HG02884 (cell line): ENCODE measurements around the gene MATCAP1.

Experiments used
- ATAC-seq: cut with Tn5 transposase; IDR thresholded peaks from one replicate; pipeline ENCODE4 v1.9.1; 2021; ENCODE audit warnings: mild to moderate bottlenecking, moderate library complexity; ENCODE audit not compliant: unreplicated experiment

Gene MATCAP1

DNA sequence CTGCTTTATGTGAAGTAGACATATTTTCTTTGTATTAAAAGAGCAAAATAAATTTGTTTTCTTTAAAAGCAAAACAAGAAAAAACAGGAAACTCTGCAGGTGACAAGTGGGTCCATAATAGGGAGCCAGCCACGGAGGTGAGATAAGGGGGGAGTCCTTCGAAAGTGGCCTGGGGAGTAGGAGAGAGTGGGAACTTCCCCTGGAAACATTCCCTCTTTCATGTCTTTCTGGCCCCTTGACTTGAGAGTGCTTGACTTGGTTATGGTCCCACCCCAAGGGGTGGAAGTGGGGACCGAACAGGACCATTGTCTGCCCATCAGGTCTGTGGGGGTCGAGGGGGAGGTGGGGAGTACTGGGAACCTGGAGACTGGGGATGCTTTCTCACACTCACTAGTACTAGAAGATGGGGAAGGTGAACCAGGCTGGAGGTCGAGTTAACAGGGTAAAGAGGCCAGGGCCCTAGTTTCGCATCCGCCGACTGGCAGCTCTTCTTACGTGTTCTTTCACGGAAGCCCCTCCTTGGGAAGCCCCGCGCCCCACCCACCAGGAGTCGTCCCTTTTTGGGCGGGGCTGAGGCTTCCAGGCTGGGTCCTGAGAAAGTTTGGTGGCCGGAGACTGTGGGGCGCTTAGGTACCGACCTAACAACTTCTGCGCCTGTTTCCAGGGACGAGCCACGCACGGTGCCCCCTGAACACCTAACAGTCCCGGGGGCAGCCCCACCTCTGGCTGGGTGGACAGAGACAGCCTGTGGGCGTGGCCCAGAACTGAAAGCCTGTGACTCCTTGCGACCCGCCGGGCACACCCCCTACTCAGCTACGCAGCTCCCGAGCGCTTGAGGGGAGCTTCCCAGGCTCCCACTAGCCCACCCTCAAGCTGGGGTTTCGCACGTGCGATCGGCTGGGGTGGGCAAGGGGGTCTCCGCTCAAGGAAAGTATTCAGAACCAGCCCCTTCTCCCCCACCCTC, 24.8 kb downstream of the MATCAP1 start:
- peak; percentile 28 for ATAC-seq

DNA sequence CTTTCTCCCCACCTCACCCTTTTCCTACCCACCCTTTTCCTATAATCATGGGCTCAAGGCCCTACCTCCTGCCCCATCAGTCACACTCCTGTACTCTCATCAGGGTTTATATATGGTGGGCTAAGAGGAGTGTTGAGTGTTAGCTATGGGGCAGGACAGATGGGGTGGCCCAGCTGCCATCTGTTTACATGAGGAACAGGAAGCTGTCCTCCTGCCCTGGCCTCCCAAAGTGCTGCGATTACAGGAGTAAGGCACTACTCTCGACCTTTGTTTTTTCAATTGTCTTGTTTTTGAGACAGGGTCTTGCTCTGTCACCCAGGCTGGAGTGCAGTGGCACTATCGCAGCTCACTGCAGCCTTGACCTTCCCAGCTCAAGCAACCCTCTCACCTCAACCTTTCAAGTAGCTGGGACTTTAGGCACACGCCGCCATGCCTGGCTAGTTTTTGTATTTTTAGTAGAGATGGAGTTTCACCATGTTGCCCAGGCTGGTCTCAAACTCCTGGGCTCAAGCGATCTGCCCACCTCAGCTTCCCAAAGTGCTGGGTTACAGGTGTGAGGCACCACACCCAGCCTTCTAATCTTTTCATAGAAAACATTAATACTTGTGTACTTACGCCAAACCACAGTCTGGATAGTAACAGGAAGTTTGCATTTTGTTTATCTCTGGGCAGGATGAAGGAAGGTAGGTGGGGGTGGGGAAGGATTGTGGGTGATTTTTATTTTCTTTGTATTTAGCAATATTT, 25.7 kb downstream of the MATCAP1 start:
- ATAC-seq, result no peak

DNA sequence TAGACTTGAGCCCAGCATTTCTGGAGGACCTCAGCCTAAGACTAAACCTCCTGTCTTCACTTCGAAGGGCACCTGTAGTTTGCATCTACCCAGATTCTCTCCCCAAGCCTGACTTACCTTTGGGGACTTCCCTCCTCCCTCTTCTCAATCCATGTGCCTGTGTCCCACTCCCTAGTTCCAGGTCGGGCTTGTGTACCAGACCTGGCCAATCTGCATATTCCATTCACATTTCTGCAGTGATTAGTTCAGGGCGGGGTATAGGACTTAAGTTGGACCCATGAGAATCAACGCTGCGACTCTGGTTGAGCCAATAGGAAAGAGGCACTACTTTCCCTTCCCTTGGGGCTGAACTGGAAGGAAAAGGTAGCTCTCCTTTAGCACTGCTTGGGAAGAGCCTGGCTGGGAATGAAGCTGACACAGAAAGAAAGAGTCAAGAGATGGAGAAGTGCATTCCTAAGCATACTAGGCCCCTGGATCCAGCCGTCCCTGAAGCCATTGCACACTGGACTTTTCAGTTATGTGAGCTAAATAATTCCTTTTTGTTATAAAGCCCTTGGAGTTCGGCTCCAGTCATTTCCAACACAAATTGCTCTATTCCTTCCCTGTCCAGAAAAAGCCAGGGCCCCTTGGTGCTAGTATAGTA, 26.5 kb downstream of the MATCAP1 start:
- no peak for ATAC-seq

DNA sequence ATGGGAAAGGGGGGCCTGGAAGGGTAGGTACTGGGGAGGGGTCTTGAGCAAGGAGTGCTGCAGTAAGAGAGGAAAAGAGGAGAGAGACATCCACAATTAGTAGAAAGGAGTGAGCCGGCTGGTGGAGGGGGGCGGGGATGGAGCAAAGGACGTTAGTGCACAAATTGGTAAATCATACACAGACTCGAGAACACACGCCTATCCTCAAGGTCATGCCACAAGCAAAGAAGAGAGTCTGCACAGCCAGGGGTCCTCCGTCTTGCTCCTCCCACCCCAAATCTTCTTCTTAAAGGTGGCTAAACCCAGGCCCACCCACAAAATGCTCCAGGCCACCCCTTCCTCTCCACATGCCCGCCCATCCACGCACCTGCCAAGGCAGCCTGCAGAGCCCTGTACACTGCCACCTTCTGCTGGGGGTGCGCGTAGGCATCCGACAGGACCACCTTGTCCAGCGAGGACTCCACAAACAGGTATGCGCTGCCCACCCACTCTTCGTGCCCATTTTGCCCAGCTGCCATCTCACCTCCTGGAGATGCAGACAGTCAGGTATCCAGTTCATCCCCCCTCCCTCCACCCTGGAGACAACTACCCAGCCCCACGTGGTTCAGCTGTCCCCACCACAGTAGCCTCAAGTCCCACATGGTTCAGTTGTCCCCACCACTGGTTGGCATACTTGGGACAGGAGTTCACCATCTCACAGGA, 27.5 kb downstream of the MATCAP1 start:
- ATAC-seq, result no peak

DNA sequence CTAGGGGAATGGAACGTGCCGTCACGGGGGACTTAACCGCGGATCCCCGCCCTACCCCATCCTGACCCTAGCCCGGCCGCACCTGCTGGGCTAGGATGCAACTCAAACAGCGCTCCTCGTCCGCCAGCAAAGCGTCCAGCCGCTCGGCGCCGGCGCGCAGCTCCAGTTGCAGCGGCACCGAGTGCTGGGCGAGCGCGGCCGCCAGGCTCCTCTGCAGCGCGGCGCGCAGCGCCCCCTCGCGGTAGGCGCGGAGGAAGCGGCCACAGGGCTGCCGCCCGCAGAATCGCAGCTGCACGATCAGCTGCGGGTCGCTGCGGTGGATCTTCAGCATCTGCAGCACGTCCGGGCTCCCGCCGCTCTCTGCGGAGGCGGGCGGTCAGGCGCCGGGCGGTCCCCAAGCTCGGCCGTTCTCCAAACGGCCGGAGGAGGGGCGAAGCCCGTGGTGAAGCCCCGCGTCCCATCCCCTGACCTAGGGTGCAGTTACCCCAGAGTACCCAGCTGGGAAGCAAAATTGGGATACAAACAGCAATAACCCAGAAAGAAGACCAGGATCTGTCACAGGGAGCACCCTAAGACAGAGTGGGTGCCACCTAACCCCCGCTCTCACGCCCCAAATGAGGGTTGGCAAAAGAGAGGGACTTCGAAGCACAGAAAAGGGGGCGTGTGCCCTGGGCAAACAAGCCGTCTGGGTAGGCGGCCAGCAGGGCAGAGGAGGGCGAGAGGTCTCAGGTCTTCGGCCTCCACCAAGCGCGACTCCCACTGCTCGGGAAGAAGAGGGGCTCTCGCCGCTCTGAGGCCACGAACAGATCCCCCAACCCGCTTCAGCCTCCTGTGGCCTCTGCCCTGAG, 28.2 kb downstream of the MATCAP1 start:
- ATAC-seq, result no peak

DNA sequence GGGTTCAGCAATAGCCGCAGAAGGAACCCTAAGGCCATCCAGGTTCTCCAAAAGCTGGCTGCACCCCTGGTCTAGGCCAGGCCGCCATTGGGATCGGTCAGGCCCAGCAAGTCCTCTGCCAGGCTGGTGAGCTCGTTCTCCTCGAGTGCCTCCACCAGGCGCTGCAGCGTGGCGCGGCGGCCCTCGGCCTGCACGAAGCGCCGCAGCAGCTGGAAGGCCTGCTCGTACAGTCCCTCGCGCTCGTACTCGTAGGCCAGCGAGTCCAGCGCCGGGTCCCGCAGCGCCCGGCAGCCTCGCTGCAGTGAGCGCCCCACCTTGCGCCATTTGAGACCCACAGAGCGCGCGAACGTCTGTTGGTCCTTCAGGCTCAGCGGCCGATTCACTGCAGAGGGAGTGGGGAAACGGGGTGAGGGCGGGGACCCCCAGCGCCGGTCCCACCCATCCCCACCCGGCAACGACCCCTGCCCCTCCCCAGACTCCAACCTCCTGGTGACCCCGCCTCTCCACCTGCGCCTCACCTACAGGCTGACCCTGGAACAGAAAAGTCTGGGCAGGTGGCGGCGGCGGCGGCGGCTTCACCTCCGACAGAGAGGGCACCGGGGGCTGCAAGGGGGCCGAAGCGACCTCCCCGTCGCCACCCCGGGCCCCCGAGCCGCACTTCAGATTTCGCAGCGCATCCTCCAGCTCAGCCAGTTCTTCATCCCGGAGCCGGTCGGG, 29.0 kb downstream of the MATCAP1 start:
- ATAC-seq, result no peak

DNA sequence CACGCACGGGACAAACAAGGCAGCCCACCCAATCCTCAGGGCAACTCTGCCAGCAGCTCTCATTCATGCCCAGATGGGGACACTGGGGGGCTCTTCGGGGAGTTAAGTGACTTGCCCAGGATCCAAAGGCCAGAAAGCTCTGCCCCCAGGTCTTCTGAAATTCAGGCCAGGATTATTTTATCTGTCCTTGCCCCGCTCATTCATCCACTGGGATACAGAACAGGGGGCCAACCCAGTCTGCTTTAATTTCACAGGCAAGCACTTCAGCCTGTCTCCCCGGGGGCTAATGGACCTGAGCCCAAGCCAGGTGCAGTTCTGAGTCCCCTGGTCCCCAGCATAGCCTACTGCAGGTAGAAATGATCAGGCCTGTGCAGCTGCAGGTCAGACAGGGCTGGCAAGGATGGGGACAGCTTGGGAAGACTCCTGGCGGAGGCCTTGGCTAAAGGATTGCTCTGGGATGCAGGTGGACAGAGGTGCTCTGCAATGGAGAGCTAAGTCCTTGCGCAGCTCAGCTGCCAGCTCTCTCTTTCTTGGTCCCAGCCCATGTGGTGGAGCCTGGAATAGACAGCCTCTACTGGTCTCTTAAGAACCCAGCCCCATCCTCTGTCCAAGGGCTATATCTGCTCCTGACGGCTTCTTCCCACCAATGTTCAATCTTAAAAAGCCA, 32.2 kb downstream of the MATCAP1 start:
- no peak for ATAC-seq

DNA sequence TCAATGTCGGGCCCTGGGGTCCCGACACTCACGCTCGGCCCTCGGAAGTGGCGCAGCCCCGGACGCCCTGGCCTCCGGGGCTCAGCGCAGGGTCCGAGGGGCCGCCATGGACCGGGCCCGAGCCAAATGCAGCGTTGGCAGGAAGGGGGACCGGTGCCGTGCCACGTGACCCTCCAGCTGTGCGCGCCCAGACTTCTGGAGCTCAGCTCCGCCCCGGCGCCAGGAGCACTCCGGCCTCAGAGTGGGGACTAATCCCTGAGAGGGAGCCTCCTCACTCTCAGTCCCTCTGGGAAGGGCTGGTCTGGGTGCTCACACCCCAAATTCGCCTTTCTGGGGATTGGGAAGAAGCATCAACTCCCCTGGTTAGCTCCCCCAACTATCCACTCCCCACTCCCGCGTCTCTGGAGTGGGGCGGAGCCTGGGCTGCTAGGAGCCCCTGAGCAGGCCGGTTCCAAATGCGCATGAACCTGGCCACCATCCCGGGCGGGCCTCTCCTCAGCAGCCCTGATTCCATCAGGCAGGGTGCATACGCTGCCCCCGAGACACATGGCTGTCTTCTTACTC, 32.8 kb downstream of the MATCAP1 start, which contains the start of gene B3GNT9:
TSS of gene B3GNT9 (minus strand) at position 166 of the 564 bp plus-strand sequence. CDS start 513 bp downstream, outside the sequence.
- no peak for ATAC-seq

DNA sequence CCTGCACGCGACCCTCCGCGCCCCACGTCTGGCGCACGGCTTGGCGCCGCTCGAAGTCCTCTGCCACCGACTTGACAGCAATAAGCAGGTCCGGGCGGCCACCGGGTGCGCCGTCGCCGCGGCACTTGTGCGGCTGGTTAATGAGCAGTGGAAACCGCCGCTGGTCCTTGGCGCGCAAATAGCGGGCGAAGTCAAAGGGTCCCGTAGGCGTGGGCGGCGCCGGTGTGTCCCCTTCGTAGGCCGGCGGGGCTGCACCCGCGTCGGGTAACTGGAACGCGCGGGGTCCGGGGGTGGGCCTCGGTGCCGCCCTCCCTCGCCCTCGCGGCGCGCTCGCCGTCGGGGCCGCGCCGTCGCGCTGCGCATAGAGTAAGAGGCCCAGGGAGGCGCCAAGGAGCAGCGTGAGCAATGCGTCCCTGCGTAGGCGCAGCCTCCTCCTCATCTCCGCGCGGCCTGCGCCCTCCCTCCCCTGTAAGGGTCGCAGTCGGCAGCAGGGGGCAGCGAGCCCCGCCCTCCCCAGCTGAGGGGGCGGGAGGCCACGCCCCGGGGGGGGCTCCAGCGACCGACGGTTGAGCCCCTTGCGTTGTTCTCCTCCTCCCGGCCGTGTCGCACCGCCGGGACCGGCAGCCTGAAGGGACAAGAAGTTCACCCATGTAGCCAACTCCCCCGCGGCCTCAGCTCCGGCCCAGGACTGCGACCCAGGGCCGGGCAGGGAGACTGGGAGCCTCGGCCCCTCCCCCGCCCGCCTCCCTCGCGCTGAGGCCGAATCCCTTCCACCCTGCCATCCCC, 33.5 kb downstream of the MATCAP1 start:
- no peak for ATAC-seq

DNA sequence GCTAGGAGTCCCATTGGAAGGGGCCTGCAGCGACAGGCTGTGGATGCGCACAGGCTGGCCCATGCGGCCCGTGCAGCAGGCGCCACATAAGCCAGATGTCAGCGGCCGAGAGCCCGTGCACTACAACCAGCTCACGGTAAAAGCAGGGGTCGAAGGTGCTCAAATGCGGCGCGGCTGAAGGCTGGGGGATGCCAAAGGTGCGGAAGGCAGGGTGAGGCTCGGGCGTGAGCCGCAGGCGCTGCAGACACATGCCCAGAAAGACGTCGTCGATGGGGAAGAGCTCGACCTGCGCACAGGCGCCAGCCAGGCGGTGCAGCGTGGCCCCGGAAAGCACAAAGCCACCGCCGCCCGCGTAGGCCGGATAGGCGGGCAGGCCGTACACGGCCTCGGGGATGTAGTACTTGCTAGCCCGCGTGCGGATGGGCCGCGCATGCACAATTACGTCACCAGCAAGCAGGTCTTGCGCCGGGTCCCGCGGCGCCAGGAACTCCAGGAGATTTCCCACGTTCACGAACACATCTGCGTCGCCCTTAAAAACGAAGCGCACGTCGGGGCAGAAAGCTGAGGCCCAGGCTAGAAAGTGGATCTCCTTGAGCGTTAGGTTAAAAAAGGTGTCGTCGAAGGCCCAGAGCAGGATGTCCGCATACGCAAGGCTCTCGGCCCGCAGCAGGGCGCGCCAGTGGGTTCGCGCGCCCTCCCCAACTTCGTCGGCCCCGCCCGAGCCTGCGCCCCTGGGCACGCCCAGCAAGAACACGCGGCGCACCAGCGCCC, 34.3 kb downstream of the MATCAP1 start:
- no peak for ATAC-seq

DNA sequence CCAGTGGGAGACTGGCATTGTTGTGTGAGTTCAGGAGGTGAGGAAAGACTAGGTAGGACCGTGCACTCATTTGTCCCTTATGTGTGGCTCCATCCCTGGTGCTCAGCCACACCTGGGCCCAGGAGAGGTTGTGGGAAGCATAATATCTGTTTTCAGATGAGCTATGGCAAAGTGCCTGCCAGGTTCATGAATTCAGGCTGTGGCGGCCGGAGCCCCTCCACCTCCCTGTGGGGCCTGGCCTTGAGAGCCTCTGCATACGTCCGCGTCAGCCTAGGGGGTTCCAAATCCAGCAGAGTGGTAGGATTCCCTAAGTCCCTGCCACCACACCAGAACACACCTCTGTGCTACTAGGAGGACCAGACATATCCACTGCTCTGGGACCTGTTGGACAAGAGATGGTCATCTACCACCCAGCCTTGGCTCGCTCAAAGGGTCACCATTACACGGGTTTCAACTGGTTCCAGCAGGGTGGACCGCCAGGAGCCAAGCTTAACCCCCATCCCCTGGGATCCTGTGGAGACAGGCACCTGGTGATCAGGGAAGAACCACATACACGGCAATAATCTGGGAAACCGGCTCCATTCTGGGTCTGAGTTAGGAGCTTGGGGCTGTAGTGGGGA, 35.0 kb downstream of the MATCAP1 start:
- ATAC-seq, result no peak

DNA sequence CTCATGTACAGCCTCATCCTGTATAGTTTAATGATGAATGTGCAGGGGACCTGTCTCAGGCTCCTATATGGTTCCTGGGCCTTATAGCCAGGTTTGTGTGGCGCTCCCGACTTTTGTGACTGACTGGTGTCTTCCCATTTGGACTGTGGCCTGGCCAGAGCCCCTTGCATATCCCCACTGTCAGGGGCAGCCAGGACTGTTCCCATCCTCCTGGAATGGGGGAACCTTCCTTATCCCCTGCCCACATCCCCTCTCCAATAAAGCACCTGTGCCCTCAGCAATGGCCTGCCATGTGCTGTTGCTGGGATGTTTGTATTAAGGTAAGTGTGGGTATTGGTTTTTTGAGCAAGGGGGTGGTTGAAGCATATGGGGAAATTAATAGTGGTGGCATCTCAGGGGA, 35.5 kb downstream of the MATCAP1 start:
- no peak for ATAC-seq

DNA sequence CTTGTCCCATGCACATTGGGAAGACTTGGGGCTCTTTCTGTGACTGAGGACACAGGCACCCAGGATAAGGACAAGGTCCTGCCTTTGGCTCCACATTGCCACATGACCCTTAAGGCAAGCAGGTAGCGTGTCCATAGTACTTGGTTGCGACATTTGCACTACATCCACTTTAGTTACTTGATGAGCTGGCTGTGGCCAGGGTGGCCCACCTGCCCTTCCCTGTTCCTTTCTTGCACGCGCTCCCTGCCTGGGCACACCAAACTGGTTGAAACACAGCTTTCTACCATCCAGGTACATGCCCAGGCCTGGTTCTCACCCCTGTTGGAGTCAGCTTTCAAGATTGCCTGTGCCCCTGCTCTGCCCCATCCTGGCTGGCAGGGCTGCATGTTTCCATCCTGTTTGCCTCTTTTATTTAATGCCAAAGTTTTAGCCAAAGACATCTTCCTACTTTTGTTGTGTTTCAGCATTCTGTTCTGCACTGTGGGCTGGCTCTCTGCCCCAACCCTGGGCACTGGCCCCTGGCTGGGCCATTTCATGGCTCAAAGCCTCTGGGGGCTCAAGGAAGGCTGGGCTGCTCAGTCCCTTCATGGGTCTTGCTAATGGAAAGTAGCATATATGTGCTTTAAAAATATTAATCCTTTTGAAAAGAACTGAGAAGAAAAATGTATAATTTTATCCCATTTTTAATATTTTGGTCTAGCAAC, 36.2 kb downstream of the MATCAP1 start:
- ATAC-seq, result no peak

DNA sequence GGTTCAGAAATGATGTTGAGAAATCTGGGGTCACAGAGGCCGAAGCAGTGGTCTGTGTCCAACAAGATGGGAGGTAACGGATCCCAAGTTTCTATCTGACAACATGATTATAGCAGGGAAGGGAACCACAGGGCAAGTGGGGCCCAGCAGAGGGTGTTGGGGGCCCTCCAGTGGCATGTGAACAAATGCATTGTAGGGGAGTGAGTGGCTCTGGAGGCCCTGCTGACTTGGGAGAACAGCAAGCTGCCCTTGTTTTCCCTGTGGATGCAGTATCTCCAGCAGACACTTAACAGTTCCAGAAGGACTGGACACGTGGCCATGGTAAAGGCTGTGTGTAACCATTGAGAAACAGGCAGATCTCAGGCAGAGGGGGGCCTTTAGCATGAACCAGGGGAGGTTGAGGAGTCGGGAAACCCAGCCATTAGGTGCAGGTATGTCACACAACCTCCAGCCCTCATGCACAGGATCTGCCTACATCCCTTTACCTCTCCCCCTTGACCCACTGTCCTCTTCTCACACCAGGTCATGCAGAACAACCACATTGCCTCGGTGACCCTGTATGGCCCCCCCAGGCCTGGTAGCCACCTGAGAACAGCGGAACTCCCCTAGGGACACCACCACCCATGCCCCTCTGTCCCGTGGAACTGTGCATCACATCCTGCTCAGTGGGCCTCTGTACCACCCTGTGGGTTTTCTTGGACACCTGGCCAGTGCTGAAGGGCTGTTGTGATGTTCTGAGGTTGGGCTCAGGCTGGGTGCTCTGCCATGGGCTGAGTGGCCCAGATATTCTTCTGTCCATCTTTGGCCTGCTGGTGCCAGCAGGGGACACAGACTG, 37.0 kb downstream of the MATCAP1 start:
- no peak for ATAC-seq

DNA sequence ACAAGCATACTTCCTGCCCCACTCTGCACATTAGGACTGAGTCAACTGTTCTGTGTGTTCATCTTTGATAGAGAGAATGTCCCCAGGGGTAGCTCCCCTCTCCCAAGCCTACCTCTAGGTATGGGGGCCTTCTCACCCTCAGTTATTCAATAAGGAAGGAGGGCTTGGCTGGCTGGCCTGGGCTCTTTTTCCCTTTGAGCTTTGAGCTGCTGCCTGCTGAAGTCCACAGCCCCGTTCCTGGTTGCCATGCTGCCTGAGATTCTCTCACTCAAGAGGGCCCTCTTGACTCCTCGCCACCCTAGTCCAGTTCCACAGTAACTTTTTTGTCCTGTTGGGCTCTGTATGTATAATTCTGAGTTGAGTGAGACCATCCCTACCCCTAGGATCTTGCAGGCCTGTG, 38.0 kb downstream of the MATCAP1 start:
- ATAC-seq, result no peak
